OCI-LY1 (cell line): Measurements from ENCODE around the gene LYPD6.

Experiments used
- H2AFZ ChIP-seq: fragments of 200-600 bp; sonication (generic), shearing (Covaris generic); 2 replicates; pipeline ENCODE4 v1.6.0; 2014; ENCODE audit warnings: antibody characterized with exemption, mild to moderate bottlenecking, low read length
- H3F3A ChIP-seq: fragments of 200-600 bp; sonication (generic), shearing (Covaris generic); 2 replicates; pipeline ENCODE4 v1.6.0; 2014; ENCODE audit warnings: mild to moderate bottlenecking, antibody characterized with exemption, low read length, moderate library complexity; ENCODE audit not compliant: insufficient read depth
- H3K27ac ChIP-seq: fragments of 200-600 bp; sonication (generic); 2 replicates; pipeline ENCODE4 v1.5.1; 2014; ENCODE audit warnings: low read length, mixed run types, mild to moderate bottlenecking, low read depth; ENCODE audit not compliant: poor library complexity, severe bottlenecking
- H3K27me3 ChIP-seq: fragments of 200-600 bp; sonication (generic); 2 replicates; pipeline ENCODE4 v1.6.0; 2014; ENCODE audit warnings: antibody characterized with exemption, mild to moderate bottlenecking, low read length, moderate library complexity; ENCODE audit not compliant: insufficient read depth
- H3K36me3 ChIP-seq: fragments of 200-600 bp; sonication (generic); 2 replicates; pipeline ENCODE4 v1.6.1; 2014; ENCODE audit warnings: mild to moderate bottlenecking, antibody characterized with exemption, low read length, moderate library complexity, mixed read lengths; ENCODE audit not compliant: insufficient read depth
- H3K4me1 ChIP-seq: fragments of 200-600 bp; sonication (generic); 2 replicates; pipeline ENCODE4 v1.5.1; 2014; ENCODE audit warnings: mild to moderate bottlenecking, low read length, moderate library complexity; ENCODE audit not compliant: insufficient read depth, severe bottlenecking
- H3K4me2 ChIP-seq: fragments of 200-600 bp; sonication (generic), shearing (Covaris generic); 2 replicates; pipeline ENCODE4 v1.6.1; 2014; ENCODE audit warnings: low read length
- H3K4me3 ChIP-seq: fragments of 200-600 bp; sonication (generic); 2 replicates; pipeline ENCODE4 v1.5.1; 2014; ENCODE audit warnings: low read length, low read depth, mild to moderate bottlenecking, mixed read lengths; ENCODE audit not compliant: poor library complexity, severe bottlenecking
- H3K79me2 ChIP-seq: fragments of 200-600 bp; shearing (Covaris generic); 2 replicates; pipeline ENCODE4 v1.6.1; 2016; ENCODE audit warnings: mixed run types, low read length, mixed read lengths; ENCODE audit not compliant: insufficient read depth
- H3K9ac ChIP-seq: fragments of 200-600 bp; sonication (generic), shearing (Covaris generic); 2 replicates; pipeline ENCODE4 v1.6.1; 2014; ENCODE audit warnings: mild to moderate bottlenecking, low read length, mixed read lengths
- H3K9me2 ChIP-seq: fragments of 200-600 bp; sonication (generic), shearing (Covaris generic); 2 replicates; pipeline ENCODE4 v1.6.1; 2014; ENCODE audit warnings: low read depth, mild to moderate bottlenecking, low read length, mixed read lengths
- H3K9me3 ChIP-seq: fragments of 200-600 bp; shearing (Covaris generic); 2 replicates; pipeline ENCODE4 v1.6.1; 2014; ENCODE audit warnings: low read length, mixed read lengths
- H4K20me1 ChIP-seq: fragments of 200-600 bp; sonication (generic), shearing (Covaris generic); 2 replicates; pipeline ENCODE4 v1.6.0; 2016; ENCODE audit warnings: mild to moderate bottlenecking, low read length; ENCODE audit not compliant: insufficient read depth
- CTCF ChIP-seq: fragments of 200-600 bp; sonication (generic), shearing (Covaris generic); IDR thresholded peaks from 2 replicates; pipeline ENCODE4 v1.5.1; 2017; ENCODE audit warnings: mild to moderate bottlenecking, antibody characterized with exemption, low read length, moderate library complexity, mixed read lengths
- EZH2 ChIP-seq: fragments of 200-600 bp; sonication (generic), shearing (Covaris generic); IDR thresholded peaks from 2 replicates; pipeline ENCODE4 v1.8.0; 2017; ENCODE audit warnings: borderline replicate concordance, mixed run types, mild to moderate bottlenecking, antibody characterized with exemption, low read length, moderate library complexity, mixed read lengths

The LYPD6 gene

DNA sequence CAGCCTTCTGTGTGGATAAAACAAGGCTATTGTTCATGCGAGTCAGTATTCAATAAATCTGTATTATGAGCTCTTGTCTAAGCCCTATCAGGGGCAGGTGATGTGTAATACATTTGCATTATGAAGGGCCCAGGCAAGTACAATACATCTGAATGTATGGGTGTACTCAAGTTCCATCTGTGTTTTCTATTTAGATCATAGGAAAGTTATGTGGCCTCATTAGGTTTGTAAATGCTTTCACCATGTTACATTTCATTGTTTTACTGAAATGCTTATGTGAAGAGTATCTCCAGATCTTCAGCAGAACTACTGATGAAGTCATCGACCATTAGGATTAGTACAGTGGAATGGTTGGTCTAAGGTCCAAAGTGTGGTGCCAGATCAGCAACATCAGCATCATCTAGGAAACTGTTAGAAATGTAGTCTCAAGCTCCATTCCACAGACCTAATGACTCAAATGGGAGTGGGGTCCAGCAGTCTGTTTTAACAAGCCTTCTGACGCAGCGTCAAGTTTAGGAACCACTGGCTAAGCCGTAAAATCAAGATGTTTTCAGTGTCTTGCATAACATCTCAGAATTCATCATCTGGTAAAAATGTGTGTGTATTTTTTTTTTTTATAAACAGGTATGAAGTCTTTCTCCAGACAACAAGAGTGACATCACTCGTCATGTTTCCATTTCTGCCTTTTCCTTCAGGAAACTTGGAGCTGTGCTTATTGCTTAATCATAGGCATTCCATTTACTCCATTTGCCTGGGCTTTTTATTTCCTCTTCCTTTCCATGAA is 80.5 kb downstream of the LYPD6 start:
- no peak overlapping the region for H3K27ac ChIP-seq

DNA sequence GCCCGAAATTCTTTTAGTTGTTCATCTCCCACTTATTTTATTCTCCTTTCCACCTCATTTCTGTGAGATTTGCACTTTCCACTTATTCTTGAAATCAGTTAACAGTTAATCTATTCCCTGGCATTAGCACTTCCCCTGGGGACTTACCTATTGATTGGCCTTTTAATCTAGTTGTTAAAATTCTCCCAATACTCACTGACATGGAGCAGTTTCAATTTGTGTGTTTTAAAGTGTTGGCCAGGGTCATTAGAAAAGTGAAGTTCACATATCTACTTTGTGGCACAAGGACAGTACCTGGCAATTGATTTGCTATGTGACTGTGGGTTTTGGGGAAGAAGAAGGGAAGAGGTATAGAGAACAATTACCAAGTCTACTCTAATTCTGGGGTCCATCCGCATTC is 83.1 kb downstream of the LYPD6 start:
- Histone ChIP-seq H3F3A (no peaks in the 10 kb centered on the region), H4K20me1 (no peaks in the 10 kb centered on the region), H2AFZ (no peak overlapping the region), H3K36me3 (no peaks in the 10 kb centered on the region), H3K4me3 (no peak overlapping the region), H3K27ac (no peak overlapping the region), H3K9ac (no peak overlapping the region), H3K27me3 (no peaks in the 10 kb centered on the region), H3K4me1 (no peaks in the 10 kb centered on the region), H3K9me3 (no peaks in the 10 kb centered on the region), H3K4me2 (no peak overlapping the region), H3K79me2 (no peaks in the 10 kb centered on the region), H3K9me2 (no peaks in the 10 kb centered on the region)
- no peak for TF ChIP-seq CTCF
- TF ChIP-seq EZH2: no peak

More for the DNA sequence above, 80.5 kb downstream of the LYPD6 start:
- Histone ChIP-seq H3K79me2 (no peaks in the 10 kb centered on the region), H4K20me1 (no peaks in the 10 kb centered on the region), H3K27me3 (no peaks in the 10 kb centered on the region), H3K9me2 (no peaks in the 10 kb centered on the region), H3F3A (no peaks in the 10 kb centered on the region), H3K4me3 (no peak overlapping the region), H3K4me1 (no peaks in the 10 kb centered on the region), H3K9ac (no peak overlapping the region), H3K4me2 (no peak overlapping the region), H2AFZ (no peak overlapping the region), H3K36me3 (no peaks in the 10 kb centered on the region), H3K9me3 (no peaks in the 10 kb centered on the region)
- TF ChIP-seq EZH2 (no peak), CTCF (no peak)

DNA sequence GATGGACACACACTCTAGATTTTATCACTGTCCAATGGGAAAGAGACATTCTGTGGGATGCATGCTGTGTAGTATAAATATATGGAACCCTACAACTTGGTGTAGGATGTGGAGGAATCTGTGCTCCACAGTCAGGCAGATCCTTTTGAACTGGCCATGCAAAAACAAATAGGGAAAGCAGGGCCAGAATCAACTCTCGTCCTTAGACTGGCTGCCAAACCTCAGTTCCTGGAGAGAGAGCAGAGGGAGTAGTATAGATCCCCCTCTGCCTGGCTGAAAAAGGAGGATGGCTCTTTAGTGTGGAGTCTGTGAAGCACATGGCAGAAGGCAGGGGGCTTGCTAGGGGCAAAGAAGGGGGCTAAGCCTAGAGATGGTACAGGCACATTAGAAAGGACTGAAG is 84.7 kb downstream of the LYPD6 start:
- Histone ChIP-seq H3K36me3 (no peaks in the 10 kb centered on the region), H3K9me3 (no peaks in the 10 kb centered on the region), H3K27me3 (no peaks in the 10 kb centered on the region), H3K79me2 (no peaks in the 10 kb centered on the region), H3K27ac (no peak overlapping the region), H3K9ac (no peak overlapping the region), H2AFZ (no peak overlapping the region), H3K4me2 (no peak overlapping the region), H3K4me1 (no peaks in the 10 kb centered on the region), H4K20me1 (no peaks in the 10 kb centered on the region), H3K9me2 (no peaks in the 10 kb centered on the region), H3K4me3 (no peak overlapping the region), H3F3A (no peaks in the 10 kb centered on the region)
- TF ChIP-seq EZH2: no peak
- no peak for TF ChIP-seq CTCF
